GM19023 (cell line): ENCODE measurements around the gene ZNF408.
"Not testable (repeated sequence)": the region's sequence is repeated elsewhere in the genome, so short reads cannot be mapped to it uniquely, and the experiment has no call there.

Experiments
- ATAC-seq: cut with Tn5 transposase; IDR thresholded peaks from one replicate; pipeline ENCODE4 v1.9.1; 2021; ENCODE audit warnings: mild to moderate bottlenecking, moderate library complexity; ENCODE audit not compliant: unreplicated experiment

The ZNF408 gene

GRCh38 chr11:46700241-46701077 is at the start of gene ZNF408, which contains the start of gene ARHGAP1:
TSS of gene ZNF408 (plus strand) at chr11:46701031. CDS start at chr11:46701048, 17 bp downstream.
TSS of gene ARHGAP1 (minus strand) at chr11:46700619. CDS start at chr11:46696107, 4,512 bp downstream.
- peak; percentile 93 for ATAC-seq

GRCh38 chr11:46655631-46656030 is 45.2 kb upstream of the ZNF408 start:
- no peak for ATAC-seq

GRCh38 chr11:46657186-46657585 is 43.6 kb upstream of the ZNF408 start:
- no peak for ATAC-seq

- no peak for ATAC-seq
Observed at GRCh38 chr11:46658259-46658658, 42.6 kb upstream of the ZNF408 start.

GRCh38 chr11:46659908-46660307 is 40.9 kb upstream of the ZNF408 start:
- no peak for ATAC-seq

- no peak for ATAC-seq
Observed at GRCh38 chr11:46661836-46662235, 39.0 kb upstream of the ZNF408 start.

GRCh38 chr11:46662366-46662765 is 38.5 kb upstream of the ZNF408 start:
- ATAC-seq, result no peak

GRCh38 chr11:46663277-46663940 is 37.4 kb upstream of the ZNF408 start:
- no peak for ATAC-seq

- ATAC-seq, result no peak
Observed at GRCh38 chr11:46664612-46665011, 36.2 kb upstream of the ZNF408 start.

GRCh38 chr11:46665356-46665755 is 35.5 kb upstream of the ZNF408 start:
- ATAC-seq, result no peak

GRCh38 chr11:46666516-46666915 is 34.3 kb upstream of the ZNF408 start:
- no peak for ATAC-seq

GRCh38 chr11:46667043-46667481 is 33.8 kb upstream of the ZNF408 start:
- ATAC-seq, result no peak

- ATAC-seq, result no peak
Observed at GRCh38 chr11:46668480-46669085, 32.2 kb upstream of the ZNF408 start.

GRCh38 chr11:46669711-46670139 is 31.1 kb upstream of the ZNF408 start:
- ATAC-seq, result no peak

GRCh38 chr11:46670521-46670920 is 30.3 kb upstream of the ZNF408 start:
- not testable (repeated sequence) for ATAC-seq

- ATAC-seq, result no peak
Observed at GRCh38 chr11:46671958-46672315, 28.9 kb upstream of the ZNF408 start.

GRCh38 chr11:46672381-46672839 is 28.4 kb upstream of the ZNF408 start:
- no peak for ATAC-seq

GRCh38 chr11:46673713-46674462 is 26.9 kb upstream of the ZNF408 start:
- no peak for ATAC-seq

GRCh38 chr11:46674463-46675287 is 26.2 kb upstream of the ZNF408 start:
- ATAC-seq, result no peak

GRCh38 chr11:46675288-46675851 is 25.5 kb upstream of the ZNF408 start:
- no peak for ATAC-seq
